HFF-Myc (cell line): Measurements from ENCODE around the gene LRFN2.

ENCODE experiments used
- DNase-seq: peaks from one replicate; pipeline ENCODE4 v3.0.0-alpha.2; 2011; ENCODE audit warnings: low read depth; ENCODE audit errors: extremely low read depth
- H3K4me3 ChIP-seq: replicated peaks from 2 replicates; pipeline ENCODE4 v1.5.1; 2011; ENCODE audit warnings: low read depth, mild to moderate bottlenecking, control low read depth, low read length
- CTCF ChIP-seq: IDR thresholded peaks from 2 replicates; pipeline ENCODE4 v1.5.1; 2012; ENCODE audit warnings: mild to moderate bottlenecking, low read depth, low read length, control low read depth; ENCODE audit errors: missing control alignments

The LRFN2 gene

GRCh38 chr6:40389254-40389653 is 197.9 kb downstream of the LRFN2 start:
- no peak overlapping the region for H3K4me3 ChIP-seq
- no peak for TF ChIP-seq CTCF
- no peak for DNase-seq

GRCh38 chr6:40387871-40388264 is 199.3 kb downstream of the LRFN2 start:
- no peak for TF ChIP-seq CTCF
- H3K4me3 ChIP-seq = no peak overlapping the region
- no peak for DNase-seq

- DNase-seq = no peak
- no peak for TF ChIP-seq CTCF
- no peak overlapping the region for H3K4me3 ChIP-seq
Observed at GRCh38 chr6:40387127-40387870, 199.9 kb downstream of the LRFN2 start.

- H3K4me3 ChIP-seq = no peak overlapping the region
- no peak for TF ChIP-seq CTCF
- no peak for DNase-seq
Observed at GRCh38 chr6:40386200-40386599, 201.0 kb downstream of the LRFN2 start.

- DNase-seq = no peak
- H3K4me3 ChIP-seq = no peak overlapping the region
- no peak for TF ChIP-seq CTCF
Observed at GRCh38 chr6:40383348-40384115, 203.6 kb downstream of the LRFN2 start.

GRCh38 chr6:40380271-40380670 is 206.9 kb downstream of the LRFN2 start:
- no peak for DNase-seq
- H3K4me3 ChIP-seq = no peak overlapping the region
- TF ChIP-seq CTCF = no peak
